Type B pancreatic cell (in vitro differentiated cells): ENCODE measurements around the gene ZNF579. TPM values are rescaled to one million over a fixed set of nuclear protein-coding genes. Genes with fewer than 3 reads are reported as not detected.

Source experiments
- DNase-seq: peaks from one replicate; pipeline ENCODE4 v3.0.0; 2021; ENCODE audit warnings: mixed read lengths; ENCODE audit not compliant: unreplicated experiment; ENCODE audit errors: extremely low spot score
- H3K27ac Mint-ChIP-seq: 2 replicates; pipeline ENCODE4 v1.8.0; 2021; ENCODE audit warnings: mild to moderate bottlenecking, mixed read lengths
- H3K27me3 Mint-ChIP-seq: 2 replicates; pipeline ENCODE4 v1.8.0; 2021; ENCODE audit warnings: mixed read lengths
- H3K36me3 Mint-ChIP-seq: 2 replicates; pipeline ENCODE4 v1.8.0; 2021; ENCODE audit warnings: mixed read lengths
- H3K4me1 Mint-ChIP-seq: one replicate; pipeline ENCODE4 v1.8.0; 2021; ENCODE audit warnings: mixed read lengths; ENCODE audit not compliant: unreplicated experiment
- H3K4me3 Mint-ChIP-seq: 2 replicates; pipeline ENCODE4 v1.8.0; 2021; ENCODE audit warnings: mild to moderate bottlenecking, mixed read lengths
- H3K9me3 Mint-ChIP-seq: 2 replicates; pipeline ENCODE4 v1.8.0; 2021; ENCODE audit warnings: mixed read lengths
- total RNA-seq: library from RNA; stranded (reverse); gene quantifications from 2 replicates; pipeline ENCODE4 v1.2.1, GENCODE V29; 2021; ENCODE audit warnings: low replicate concordance
- TF ChIP-seq, protein P1 (sequence below): fragments of 200-600 bp; sonication (generic); conservative IDR thresholded peaks from 2 replicates; pipeline ENCODE4 v1.5.0; 2021; ENCODE audit warnings: antibody characterized with exemption, mild to moderate bottlenecking

ZNF579 gene
- total RNA-seq, 1 donor from 2014 or later = 23.9 TPM

DNA sequence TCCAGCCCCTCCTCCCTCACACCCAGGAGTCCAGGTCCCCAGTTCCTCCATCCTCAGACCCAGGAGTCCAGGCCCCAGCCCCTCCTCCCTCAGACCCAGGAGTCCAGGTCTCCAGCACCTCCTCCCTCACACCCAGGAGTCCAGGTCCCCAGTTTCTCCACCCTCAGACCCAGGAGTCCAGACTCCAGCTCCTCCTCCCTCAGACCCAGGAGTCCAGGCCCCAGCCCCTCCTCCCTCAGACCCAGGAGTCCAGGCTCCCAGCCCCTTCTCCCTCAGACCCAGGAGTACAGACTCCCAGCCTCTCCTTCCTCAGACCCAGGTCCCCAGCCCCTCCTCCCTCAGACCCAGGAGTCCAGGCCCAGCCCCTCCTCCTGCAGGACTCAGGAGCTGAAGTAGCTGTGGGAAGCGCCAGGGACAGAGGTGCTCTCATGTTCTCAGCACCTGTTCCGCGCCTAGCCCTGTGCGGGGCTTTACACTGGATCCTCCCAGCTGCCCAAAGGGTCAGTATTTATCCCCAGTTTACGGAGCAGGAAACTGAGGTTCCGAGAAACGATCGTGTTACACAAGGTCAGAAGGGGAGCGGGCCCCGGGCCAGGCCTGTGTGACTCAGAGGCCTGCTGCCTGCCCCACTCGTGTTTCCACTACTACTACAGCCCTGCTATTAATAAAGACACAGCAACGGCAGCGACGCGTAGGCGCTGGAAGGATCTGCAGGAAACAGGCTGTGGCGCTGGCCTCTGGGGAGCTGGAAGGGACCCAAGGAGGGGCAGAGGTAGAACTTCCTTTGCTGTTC is 33.6 kb downstream of the ZNF579 start:
- peaks cover under 1% of the 10 kb centered on the region for H3K9me3 Mint-ChIP-seq
- TF ChIP-seq, protein P1, sequence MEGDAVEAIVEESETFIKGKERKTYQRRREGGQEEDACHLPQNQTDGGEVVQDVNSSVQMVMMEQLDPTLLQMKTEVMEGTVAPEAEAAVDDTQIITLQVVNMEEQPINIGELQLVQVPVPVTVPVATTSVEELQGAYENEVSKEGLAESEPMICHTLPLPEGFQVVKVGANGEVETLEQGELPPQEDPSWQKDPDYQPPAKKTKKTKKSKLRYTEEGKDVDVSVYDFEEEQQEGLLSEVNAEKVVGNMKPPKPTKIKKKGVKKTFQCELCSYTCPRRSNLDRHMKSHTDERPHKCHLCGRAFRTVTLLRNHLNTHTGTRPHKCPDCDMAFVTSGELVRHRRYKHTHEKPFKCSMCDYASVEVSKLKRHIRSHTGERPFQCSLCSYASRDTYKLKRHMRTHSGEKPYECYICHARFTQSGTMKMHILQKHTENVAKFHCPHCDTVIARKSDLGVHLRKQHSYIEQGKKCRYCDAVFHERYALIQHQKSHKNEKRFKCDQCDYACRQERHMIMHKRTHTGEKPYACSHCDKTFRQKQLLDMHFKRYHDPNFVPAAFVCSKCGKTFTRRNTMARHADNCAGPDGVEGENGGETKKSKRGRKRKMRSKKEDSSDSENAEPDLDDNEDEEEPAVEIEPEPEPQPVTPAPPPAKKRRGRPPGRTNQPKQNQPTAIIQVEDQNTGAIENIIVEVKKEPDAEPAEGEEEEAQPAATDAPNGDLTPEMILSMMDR = no peak
- peaks cover 19% of the 10 kb centered on the region for H3K27me3 Mint-ChIP-seq
- peaks cover 16% of the 10 kb centered on the region for H3K4me1 Mint-ChIP-seq
- peak overlapping the region; percentile 48 for H3K27ac Mint-ChIP-seq
- DNase-seq = no peak
- H3K36me3 Mint-ChIP-seq = no peaks in the 10 kb centered on the region
- H3K4me3 Mint-ChIP-seq = no peak overlapping the region

DNA sequence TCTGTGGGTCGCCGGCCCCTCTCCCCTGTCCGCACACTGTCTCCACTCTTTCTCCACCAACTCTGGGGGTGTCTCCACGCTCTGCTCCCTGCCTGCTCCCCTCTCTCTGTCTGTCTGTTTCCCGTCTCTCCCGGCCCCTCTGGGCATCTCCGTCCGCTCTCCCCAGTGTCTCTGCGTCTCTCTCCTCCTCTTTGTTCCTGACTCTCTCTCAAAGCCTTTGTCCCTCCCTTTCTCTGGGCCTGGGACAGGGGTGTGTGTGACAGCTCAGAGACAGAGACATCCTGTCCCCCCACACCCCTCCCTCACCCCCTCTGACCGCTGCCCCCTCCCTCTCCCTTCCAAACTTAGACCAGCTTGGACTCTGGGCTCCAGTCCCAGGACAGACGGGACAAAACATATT is 34.6 kb downstream of the ZNF579 start:
- Mint-ChIP-seq H3K27ac (no peak overlapping the region), H3K36me3 (no peaks in the 10 kb centered on the region), H3K4me1 (peaks cover 16% of the 10 kb centered on the region), H3K9me3 (peaks cover 5% of the 10 kb centered on the region), H3K27me3 (peaks cover 24% of the 10 kb centered on the region), H3K4me3 (no peak overlapping the region)
- TF ChIP-seq, protein P1 = no peak
- DNase-seq = no peak

DNA sequence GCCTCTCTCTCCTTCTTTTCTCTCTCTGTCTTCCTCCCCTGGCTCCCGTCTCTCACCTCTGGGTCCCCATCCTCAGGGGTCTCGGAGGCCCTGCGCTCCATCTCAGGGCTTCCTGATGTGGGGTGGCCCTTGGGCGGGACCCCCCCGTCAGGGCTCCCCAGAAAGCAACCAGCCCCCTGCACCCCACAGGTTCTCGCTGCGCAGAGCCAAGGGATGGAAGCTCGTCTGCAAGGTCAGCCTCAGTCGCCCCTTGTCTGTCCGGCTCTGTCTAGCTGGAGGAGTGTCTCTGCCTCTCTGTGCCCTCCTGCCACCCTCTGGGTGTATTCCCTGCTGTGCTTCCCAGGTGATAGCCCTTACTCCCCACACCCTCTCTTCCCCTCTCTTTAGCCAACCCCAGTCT is 35.2 kb downstream of the ZNF579 start, which contains the start of gene SBK3:
Gene SBK3 (minus strand): TSS at position 101 of the 400 bp plus-strand sequence. CDS start 0 bp downstream, at position 101.
- H3K36me3 Mint-ChIP-seq = no peaks in the 10 kb centered on the region
- DNase-seq = no peak
- no peak within 1 kb of the TSS for H3K27ac Mint-ChIP-seq
- H3K4me1 Mint-ChIP-seq = peaks cover 16% of the 10 kb centered on the region
- no peak within 1 kb of the TSS for H3K4me3 Mint-ChIP-seq
- peaks cover 5% of the 10 kb centered on the region for H3K9me3 Mint-ChIP-seq
- TF ChIP-seq, protein P1 = no peak
- H3K27me3 Mint-ChIP-seq = peaks cover 24% of the 10 kb centered on the region

DNA sequence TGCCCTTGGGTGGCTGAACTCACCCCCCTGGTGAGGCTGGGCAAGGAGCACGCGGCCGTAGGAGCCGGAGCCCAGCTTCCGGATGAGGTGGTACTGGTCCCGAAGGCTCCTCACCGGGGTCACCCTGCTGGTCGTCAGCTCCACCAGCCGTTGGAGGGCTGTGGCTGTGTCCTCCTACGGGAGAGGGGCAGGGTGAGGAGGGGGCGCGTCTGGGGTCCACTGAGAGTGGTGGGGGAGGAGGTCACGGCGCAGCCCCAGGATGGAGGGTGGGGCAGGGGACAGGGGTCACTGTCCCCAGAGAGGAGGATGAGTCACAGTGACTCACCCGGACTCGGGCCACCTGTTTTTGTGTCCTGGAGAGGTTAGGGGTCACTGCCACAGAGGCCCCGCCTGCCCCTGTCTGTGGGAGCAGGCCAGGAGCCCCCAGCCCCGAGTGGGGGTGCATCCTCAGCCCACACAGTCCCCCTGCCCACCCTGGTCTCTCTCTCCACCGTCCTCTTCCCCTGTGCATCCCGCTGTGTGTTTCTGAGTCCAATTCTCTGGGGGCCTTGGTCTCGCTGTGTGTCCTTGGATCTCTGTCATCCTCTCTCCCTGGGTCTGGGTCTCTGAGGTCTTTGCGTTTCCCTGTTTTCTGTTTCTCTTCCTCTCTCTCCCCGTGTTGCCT is 35.7 kb downstream of the ZNF579 start:
- Mint-ChIP-seq H3K9me3 (peaks cover 5% of the 10 kb centered on the region), H3K4me3 (no peak overlapping the region), H3K4me1 (peaks cover 12% of the 10 kb centered on the region), H3K27me3 (peaks cover 20% of the 10 kb centered on the region), H3K36me3 (no peaks in the 10 kb centered on the region), H3K27ac (no peak overlapping the region)
- TF ChIP-seq, protein P1 = no peak
- no peak for DNase-seq

DNA sequence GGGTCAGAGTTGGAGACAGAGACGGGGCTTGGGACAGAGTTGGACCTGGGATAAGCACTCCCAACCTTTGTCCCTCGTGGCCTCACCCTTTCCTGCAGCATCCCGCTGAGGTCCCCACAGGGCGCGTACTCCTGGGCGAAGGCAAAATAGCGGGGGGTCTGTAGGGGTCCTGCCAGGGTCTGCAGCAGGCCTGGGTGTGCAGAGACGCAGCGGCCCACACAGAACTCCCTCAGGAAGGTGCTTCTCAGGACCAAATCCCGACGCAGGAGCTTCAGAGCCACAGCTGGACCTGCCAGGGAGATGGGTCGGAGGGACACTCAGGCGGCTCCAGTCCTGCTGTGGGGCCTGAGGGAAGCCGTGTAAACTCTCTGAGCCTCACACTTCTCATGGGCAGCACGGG is 36.6 kb downstream of the ZNF579 start:
- Mint-ChIP-seq H3K4me1 (peaks cover 7% of the 10 kb centered on the region), H3K4me3 (no peak overlapping the region), H3K27me3 (peaks cover 15% of the 10 kb centered on the region), H3K9me3 (peaks cover 5% of the 10 kb centered on the region), H3K36me3 (no peaks in the 10 kb centered on the region), H3K27ac (no peak overlapping the region)
- DNase-seq = no peak
- TF ChIP-seq, protein P1 = no peak
